GM21360 (cell line): ENCODE measurements around the gene HEXIM2.
A peak's percentile ranks its signal among the peaks of the same experiment; 100 is the strongest.

Experiments used
- ATAC-seq: cut with Tn5 transposase; IDR thresholded peaks from one replicate; pipeline ENCODE4 v1.9.1; 2021; ENCODE audit warnings: mild to moderate bottlenecking, moderate library complexity; ENCODE audit not compliant: unreplicated experiment

HEXIM2 gene

GRCh38 chr17:45127548-45128300, 34.0 kb upstream of the HEXIM2 start:
- no peak for ATAC-seq

- no peak for ATAC-seq
Measured at GRCh38 chr17:45128331-45128730, 33.3 kb upstream of the HEXIM2 start.

- ATAC-seq = no peak
Measured at GRCh38 chr17:45128989-45129388, 32.7 kb upstream of the HEXIM2 start.

GRCh38 chr17:45129426-45129939, 32.2 kb upstream of the HEXIM2 start:
- ATAC-seq = no peak

- no peak for ATAC-seq
Measured at GRCh38 chr17:45129940-45130680, 31.6 kb upstream of the HEXIM2 start.

GRCh38 chr17:45130681-45131615, 30.7 kb upstream of the HEXIM2 start:
- ATAC-seq = no peak

GRCh38 chr17:45131616-45132319, 29.9 kb upstream of the HEXIM2 start:
- ATAC-seq = no peak

GRCh38 chr17:45132320-45132571, 29.4 kb upstream of the HEXIM2 start, which contains the start of gene PLCD3:
Gene PLCD3 (minus strand): TSS chr17:45132515. CDS start chr17:45132410, 105 bp downstream.
- no peak for ATAC-seq

- ATAC-seq = no peak
Measured at GRCh38 chr17:45132572-45133463, 28.9 kb upstream of the HEXIM2 start.

- peak; percentile 64 for ATAC-seq
Measured at GRCh38 chr17:45135192-45135977, 26.3 kb upstream of the HEXIM2 start, which contains the start of gene ACBD4. Gene ACBD4 (plus strand): TSS chr17:45135687. CDS start chr17:45136145, 458 bp downstream.

- no peak for ATAC-seq
Measured at GRCh38 chr17:45135978-45136791, 25.5 kb upstream of the HEXIM2 start.

- no peak for ATAC-seq
Measured at GRCh38 chr17:45136846-45137560, 24.7 kb upstream of the HEXIM2 start.

- ATAC-seq = no peak
Measured at GRCh38 chr17:45137561-45138305, 23.9 kb upstream of the HEXIM2 start.

GRCh38 chr17:45138911-45139532, 22.7 kb upstream of the HEXIM2 start:
- ATAC-seq = no peak

- no peak for ATAC-seq
Measured at GRCh38 chr17:45139533-45139920, 22.1 kb upstream of the HEXIM2 start.

- no peak for ATAC-seq
Measured at GRCh38 chr17:45143094-45143670, 18.5 kb upstream of the HEXIM2 start.
